ENCODE results near the gene RAE1. TPM values are rescaled to one million over a fixed set of nuclear protein-coding genes. Genes with fewer than 3 reads are reported as not detected.
A peak's percentile ranks its signal among the peaks of the same experiment; 100 is the strongest.

RAE1 gene
- total and polyA plus RNA-seq, 9 donors, result 13.9 to 46.1 (median 20.4) TPM

DNA sequence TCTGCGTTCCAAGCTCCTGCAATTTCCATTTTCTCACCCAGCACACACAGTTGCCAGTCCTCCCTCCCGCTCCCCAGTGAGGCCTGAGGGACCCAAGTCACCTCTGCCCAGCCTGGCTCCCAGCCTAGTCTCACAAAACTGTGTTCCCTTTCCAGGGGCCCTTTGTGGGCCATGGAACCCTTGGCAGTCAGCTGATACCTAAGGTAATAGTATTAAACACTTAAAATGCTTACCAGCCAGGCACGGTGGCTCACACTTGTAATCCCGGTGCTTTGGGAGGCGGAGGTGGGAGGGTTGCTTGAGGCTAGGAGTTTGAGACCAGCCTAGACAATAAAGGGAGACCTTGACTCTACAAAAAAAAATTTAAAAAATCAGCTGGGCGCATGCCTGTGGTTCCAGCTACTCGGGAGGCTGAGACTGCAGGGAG, 36.9 kb downstream of the RAE1 start:
- Histone ChIP-seq H3K4me3 (no peak overlapping the region), H3K36me3 (no peaks in the 10 kb centered on the region), H3K27ac (no peak overlapping the region), H3K9me3 (no peaks in the 10 kb centered on the region), H3K4me1 (ENCODE audit: insufficient read depth) (peaks cover 11% of the 10 kb centered on the region), H3K27me3 (no peaks in the 10 kb centered on the region)
- 70 to 76% (median 70%) methylated on average over 7 of the region's 7 CpGs for WGBS, 3 donors
- peak; percentile 20 to 44 (median 44) for DNase-seq
- TF ChIP-seq POLR2A (IDR thresholded peaks at IDR 0.05) (no peak), EP300 (IDR thresholded peaks at IDR 0.05) (no peak)
- TF ChIP-seq, protein P1, sequence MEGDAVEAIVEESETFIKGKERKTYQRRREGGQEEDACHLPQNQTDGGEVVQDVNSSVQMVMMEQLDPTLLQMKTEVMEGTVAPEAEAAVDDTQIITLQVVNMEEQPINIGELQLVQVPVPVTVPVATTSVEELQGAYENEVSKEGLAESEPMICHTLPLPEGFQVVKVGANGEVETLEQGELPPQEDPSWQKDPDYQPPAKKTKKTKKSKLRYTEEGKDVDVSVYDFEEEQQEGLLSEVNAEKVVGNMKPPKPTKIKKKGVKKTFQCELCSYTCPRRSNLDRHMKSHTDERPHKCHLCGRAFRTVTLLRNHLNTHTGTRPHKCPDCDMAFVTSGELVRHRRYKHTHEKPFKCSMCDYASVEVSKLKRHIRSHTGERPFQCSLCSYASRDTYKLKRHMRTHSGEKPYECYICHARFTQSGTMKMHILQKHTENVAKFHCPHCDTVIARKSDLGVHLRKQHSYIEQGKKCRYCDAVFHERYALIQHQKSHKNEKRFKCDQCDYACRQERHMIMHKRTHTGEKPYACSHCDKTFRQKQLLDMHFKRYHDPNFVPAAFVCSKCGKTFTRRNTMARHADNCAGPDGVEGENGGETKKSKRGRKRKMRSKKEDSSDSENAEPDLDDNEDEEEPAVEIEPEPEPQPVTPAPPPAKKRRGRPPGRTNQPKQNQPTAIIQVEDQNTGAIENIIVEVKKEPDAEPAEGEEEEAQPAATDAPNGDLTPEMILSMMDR (IDR thresholded peaks at IDR 0.05), result no peak
- intact Hi-C loops (cut with DNase I), result loop anchor here in 2 of 4 donors (10.0 kb wide), 2 partner anchors 197 to 817 kb away; no protein-coding TSS in a partner anchor

DNA sequence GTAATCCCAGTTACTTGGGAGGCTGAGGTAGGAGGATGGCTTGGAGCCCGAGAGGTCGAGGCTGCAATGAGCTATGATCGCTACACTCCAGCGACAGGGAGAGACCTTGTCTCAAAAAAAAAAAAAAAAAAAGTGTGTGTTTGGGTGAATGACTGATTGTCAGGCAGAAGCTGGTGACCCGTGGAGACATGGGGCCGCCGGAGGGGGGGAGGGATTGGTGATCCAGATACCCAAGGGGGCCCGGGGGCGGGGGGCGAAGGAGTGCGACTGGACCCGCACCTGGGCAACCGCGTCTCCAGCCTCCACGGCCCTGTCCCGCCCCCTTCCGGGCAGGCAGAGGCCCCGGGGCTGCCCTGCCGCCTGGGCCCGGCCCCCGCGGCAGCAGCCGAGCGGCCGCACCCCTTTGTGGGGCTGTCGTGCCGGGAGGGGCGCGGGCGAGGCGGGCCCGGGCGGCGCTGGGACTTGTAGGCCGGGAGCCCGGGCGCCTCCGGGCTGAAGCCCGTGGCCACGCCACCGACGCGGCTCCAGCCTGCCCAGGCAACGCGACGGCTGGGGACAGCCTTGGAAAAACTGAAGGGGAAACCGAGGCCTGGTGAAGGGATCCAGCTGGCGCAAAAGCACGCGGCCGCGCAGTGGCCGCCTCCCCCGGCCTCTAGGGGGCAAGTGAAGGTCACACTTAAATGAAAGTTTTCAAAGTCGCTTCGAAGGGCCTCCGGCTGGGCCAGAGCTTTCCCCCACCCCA, 38.1 kb downstream of the RAE1 start:
- Histone ChIP-seq H3K9me3 (no peaks in the 10 kb centered on the region), H3K27ac (peak overlapping the region; percentile 65 to 84), H3K36me3 (no peaks in the 10 kb centered on the region), H3K27me3 (no peaks in the 10 kb centered on the region), H3K4me3 (peak overlapping the region; percentile 24), H3K4me1 (ENCODE audit: insufficient read depth) (peaks cover 12% of the 10 kb centered on the region)
- intact Hi-C loops (cut with DNase I), result loop anchor here in 2 of 4 donors (10.0 kb wide), 2 partner anchors 196 to 816 kb away; no protein-coding TSS in a partner anchor
- 6 to 9% (median 8%) methylated on average over 49 to 57 of the region's 57 CpGs for WGBS, 3 donors
- DNase-seq, result peak; percentile 80 to 87 (median 82)
- TF ChIP-seq, protein P1 (IDR thresholded peaks at IDR 0.05), result peak in 2 of 3 donors; percentile 13 to 23
- no peak for TF ChIP-seq EP300 (IDR thresholded peaks at IDR 0.05)
- no peak for TF ChIP-seq POLR2A (IDR thresholded peaks at IDR 0.05)

DNA sequence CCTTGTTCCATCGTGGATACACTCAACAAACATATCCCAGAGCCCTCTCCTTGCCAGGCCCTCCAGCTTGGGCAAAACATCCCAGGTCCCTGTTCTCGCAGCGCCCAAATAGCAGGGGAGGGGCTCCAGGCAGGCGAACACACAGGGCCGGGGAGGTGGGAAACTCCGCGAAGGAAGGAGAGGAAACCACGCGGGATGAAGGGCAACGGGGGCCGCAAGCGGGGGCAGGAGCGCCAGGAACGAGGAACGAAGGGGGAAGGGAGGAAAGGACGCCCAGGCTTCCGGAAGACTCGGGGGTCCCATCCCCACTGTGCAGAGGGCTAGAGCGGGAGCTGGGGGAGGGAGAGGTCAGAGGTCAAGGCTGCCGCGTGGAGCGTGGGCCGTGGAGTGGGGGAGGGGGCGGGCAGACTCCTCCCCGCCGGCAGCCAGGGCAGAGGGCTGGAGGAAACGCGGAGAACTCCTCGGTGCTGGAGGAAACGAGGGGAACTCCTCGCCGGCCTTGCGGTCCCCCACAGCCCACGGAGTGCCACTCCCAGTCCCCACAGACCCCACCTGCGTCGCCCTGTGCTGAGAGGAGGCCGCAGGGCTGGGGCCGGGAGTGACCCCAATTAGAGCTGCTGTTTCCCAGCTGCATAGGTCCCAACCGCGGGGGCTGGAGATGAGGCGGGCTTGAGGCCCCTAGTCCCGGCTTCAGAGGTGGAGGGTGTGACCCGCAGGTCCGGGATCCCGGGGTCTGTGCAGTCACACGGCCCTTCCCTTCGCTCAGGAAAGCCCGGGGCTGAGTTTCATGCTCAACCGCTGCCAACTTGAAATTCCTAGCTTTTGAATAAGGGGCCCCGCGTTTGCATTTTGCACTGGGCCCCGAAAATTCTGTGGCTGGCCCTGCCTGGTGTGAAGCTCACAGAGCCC, 38.9 kb downstream of the RAE1 start:
- Histone ChIP-seq H3K4me3 (peak overlapping the region; percentile 24), H3K27ac (peak overlapping the region; percentile 65 to 84), H3K27me3 (no peaks in the 10 kb centered on the region), H3K9me3 (no peaks in the 10 kb centered on the region), H3K4me1 (ENCODE audit: insufficient read depth) (peaks cover 14% of the 10 kb centered on the region), H3K36me3 (no peaks in the 10 kb centered on the region)
- 15 to 26% (median 20%) methylated on average over 47 to 52 of the region's 52 CpGs for WGBS, 3 donors
- DNase-seq, result peak; percentile 70 to 84 (median 80)
- TF ChIP-seq POLR2A (IDR thresholded peaks at IDR 0.05) (no peak), EP300 (IDR thresholded peaks at IDR 0.05) (no peak)
- TF ChIP-seq, protein P1 (IDR thresholded peaks at IDR 0.05), result no peak
- intact Hi-C loops (cut with DNase I), result loop anchor here (2.0 to 10.0 kb wide), 4 partner anchors 51 to 815 kb away; no protein-coding TSS in a partner anchor
